B cell (primary cell): Measurements from ENCODE around the gene NPAS3. TPM values are rescaled to one million over a fixed set of nuclear protein-coding genes. Genes with fewer than 3 reads are reported as not detected.

Experiments used
- ATAC-seq: fragments of 200-7000 bp; cut with Tn5 transposase; one replicate; pipeline ENCODE4 v1.10.0; 2021; ENCODE audit warnings: low read depth, mild to moderate bottlenecking, moderate number of reproducible peaks, moderate library complexity
- CTCF ChIA-PET: fragments of 350-600 bp; sonication (Branson Sonifier 250); formaldehyde crosslinking; loops from one replicate; lab custom pipeline; 2021; ENCODE audit warnings: antibody characterized with exemption, inconsistent platforms; lab: Charles Lee
- POLR2A ChIA-PET: fragments of 350-600 bp; sonication (Branson Sonifier 250); formaldehyde crosslinking; loops from one replicate; lab custom pipeline; 2021; ENCODE audit warnings: antibody characterized with exemption; lab: Charles Lee
- DNase-seq: peaks from one replicate; pipeline ENCODE4 v3.0.0; 2013
- H2AFZ ChIP-seq: 2 replicates; pipeline ENCODE4 v1.6.1; 2012; ENCODE audit warnings: mild to moderate bottlenecking, low read depth, low read length; ENCODE audit not compliant: insufficient read depth, poor library complexity, severe bottlenecking
- H3K27ac ChIP-seq, 2 donors: 1 replicate in 1 of 2; 2 replicates in 1 of 2; pipeline ENCODE4 v1.5.1; 2012 to 2013; ENCODE audit warnings: low read length in 2 of 2, mild to moderate bottlenecking in 2 of 2, moderate library complexity in 1 of 2
- H3K27me3 ChIP-seq, 4 experiments: fragments of 200-600 bp in 1 of 4; sonication (generic) in 1 of 4; replicated peaks in 1 of 4; 1 replicate in 2 of 4; 2 replicates in 2 of 4; pipeline versions ENCODE4 v1.6.1 to v1.7.0; 2013 to 2016; ENCODE audit warnings: low read length in 3 of 4, mild to moderate bottlenecking in 2 of 4, mixed read lengths in 1 of 4, moderate library complexity in 1 of 4; ENCODE audit not compliant: insufficient read depth in 4 of 4, control insufficient read depth in 3 of 4; ENCODE audit errors: control extremely low read depth in 1 of 4
- H3K36me3 ChIP-seq, 2 experiments: replicated peaks in 1 of 2; 1 replicate in 1 of 2; 2 replicates in 1 of 2; pipeline versions ENCODE4 v1.6.1 to v1.7.1; 2013; ENCODE audit warnings: low read length in 1 of 2; ENCODE audit not compliant: insufficient read depth in 2 of 2, control insufficient read depth in 1 of 2; ENCODE audit errors: control extremely low read depth in 1 of 2, extremely low read depth in 1 of 2
- H3K4me1 ChIP-seq, 2 donors: fragments of 200-600 bp in 1 of 2; sonication (generic) in 1 of 2; 1 replicate in 1 of 2; 2 replicates in 1 of 2; pipeline versions ENCODE4 v1.5.1 to v1.6.1; 2013 to 2017; ENCODE audit warnings: low read length in 2 of 2; ENCODE audit not compliant: control insufficient read depth in 2 of 2, insufficient read depth in 2 of 2
- H3K4me2 ChIP-seq: replicated peaks from 2 replicates; pipeline ENCODE3; 2012; ENCODE audit warnings: mild to moderate bottlenecking, low read depth, low read length; ENCODE audit not compliant: poor library complexity, severe bottlenecking
- H3K4me3 ChIP-seq, 5 experiments: fragments of 200-600 bp in 1 of 5; sonication (generic) in 1 of 5; 1 replicate in 3 of 5; 2 replicates in 2 of 5; pipeline versions ENCODE4 v1.5.1 to v1.7.0; 2011 to 2016; ENCODE audit warnings: low read length in 4 of 5, mild to moderate bottlenecking in 4 of 5, low read depth in 2 of 5, control low read depth in 1 of 5, moderate library complexity in 1 of 5; ENCODE audit not compliant: insufficient read depth in 1 of 5; ENCODE audit errors: control extremely low read depth in 1 of 5, extremely low read depth in 1 of 5
- H3K79me2 ChIP-seq: fragments of 200-600 bp; sonication (generic); one replicate; pipeline ENCODE4 v1.6.0; 2016; ENCODE audit warnings: low read length; ENCODE audit not compliant: control insufficient read depth, insufficient read depth
- H3K9ac ChIP-seq: fragments of 200-600 bp; sonication (generic); 2 replicates; pipeline ENCODE4 v1.6.1; 2017; ENCODE audit warnings: mild to moderate bottlenecking, low read length, moderate library complexity
- H3K9me3 ChIP-seq, 3 donors: one replicate each; pipeline versions ENCODE4 v1.6.1 to v1.7.1; 2013; ENCODE audit warnings: low read length in 2 of 3; ENCODE audit not compliant: control insufficient read depth in 2 of 3, insufficient read depth in 1 of 3; ENCODE audit errors: control extremely low read depth in 1 of 3
- H4K20me1 ChIP-seq: 2 replicates; pipeline ENCODE4 v1.6.0; 2012; ENCODE audit warnings: mild to moderate bottlenecking, low read length; ENCODE audit not compliant: insufficient read depth, control insufficient read depth, poor library complexity, severe bottlenecking
- H3K27ac Mint-ChIP-seq: one replicate; pipeline ENCODE4 v1.8.0; 2021; ENCODE audit warnings: mixed read lengths
- H3K27me3 Mint-ChIP-seq: one replicate; pipeline ENCODE4 v1.8.0; 2021; ENCODE audit warnings: mixed read lengths
- H3K4me1 Mint-ChIP-seq: one replicate; pipeline ENCODE4 v1.8.0; 2021; ENCODE audit warnings: mixed read lengths
- H3K4me3 Mint-ChIP-seq: one replicate; pipeline ENCODE4 v1.8.0; 2021; ENCODE audit warnings: mixed read lengths
- H3K9me3 Mint-ChIP-seq: one replicate; pipeline ENCODE4 v1.8.0; 2022; ENCODE audit warnings: mixed read lengths; ENCODE audit not compliant: insufficient read depth
- EZH2 ChIP-seq: IDR thresholded peaks from 2 replicates; pipeline ENCODE4 v1.6.1; 2012; ENCODE audit warnings: borderline replicate concordance, low read depth, mild to moderate bottlenecking, moderate library complexity, low read length; ENCODE audit not compliant: insufficient read depth, poor library complexity, severe bottlenecking
- WGBS: methylation state at CpG from one replicate; pipeline ENCODE4 v1.1.5; 2013; ENCODE audit warnings: missing lambda C conversion rate; ENCODE audit not compliant: insufficient coverage; 5-methylcytosine and 5-hydroxymethylcytosine counted together
- intact Hi-C: fragments of 100-400 bp; cut with micrococcal nuclease; formaldehyde crosslinking; loops from one replicate; pipeline ENCODE4 v1.10.0; 2022
- polyA plus RNA-seq: library from polyadenylated mRNA; depleted of rRNA; stranded (reverse); fragments of >200 nt; gene quantifications from 2 replicates; pipeline ENCODE4 v1.2.3, GENCODE V29; 2012
- total RNA-seq, 2 donors: library from RNA; stranded (reverse); fragments of 120-200 nt in 1 of 2; gene quantifications; 1 replicate in 1 of 2; 2 replicates in 1 of 2; pipeline versions ENCODE4 v1.2.3 to v1.2.4, GENCODE V29; 2013 to 2022
- TF ChIP-seq, protein P1 (sequence below): fragments of 200-600 bp; IDR thresholded peaks from one replicate; pipeline ENCODE4 v1.8.0; 2022; ENCODE audit warnings: antibody characterized with exemption, mild to moderate bottlenecking

NPAS3 gene
- total and polyA plus RNA-seq, 2 donors (not counting 1 experiment from before 2014, with no cell fraction given) = not detected

- H2AFZ ChIP-seq = no peak overlapping the region
- WGBS = no CpG with 5 or more reads among the region's 2 CpGs
- ATAC-seq (no peak), DNase-seq (no peak)
- Mint-ChIP-seq H3K9me3 (no peaks in the 10 kb centered on the region), H3K4me1 (no peaks in the 10 kb centered on the region), H3K27ac (no peak overlapping the region), H3K27me3 (no peaks in the 10 kb centered on the region), H3K4me3 (no peak overlapping the region)
- H3K9ac ChIP-seq = no peak overlapping the region
- H3K9me3 ChIP-seq = no peaks in the 10 kb centered on the region
- no peaks in the 10 kb centered on the region for H3K4me1 ChIP-seq
- H4K20me1 ChIP-seq = no peaks in the 10 kb centered on the region
- no peak overlapping the region for H3K27ac ChIP-seq
- H3K4me2 ChIP-seq = no peak overlapping the region
- intact Hi-C loops = no loop called here
- H3K79me2 ChIP-seq = no peaks in the 10 kb centered on the region
- no peaks in the 10 kb centered on the region for H3K27me3 ChIP-seq
- ChIA-PET POLR2A (no interaction called here), CTCF (no interaction called here)
- no peaks in the 10 kb centered on the region for H3K36me3 ChIP-seq
- no peak overlapping the region for H3K4me3 ChIP-seq
- TF ChIP-seq, protein P1, sequence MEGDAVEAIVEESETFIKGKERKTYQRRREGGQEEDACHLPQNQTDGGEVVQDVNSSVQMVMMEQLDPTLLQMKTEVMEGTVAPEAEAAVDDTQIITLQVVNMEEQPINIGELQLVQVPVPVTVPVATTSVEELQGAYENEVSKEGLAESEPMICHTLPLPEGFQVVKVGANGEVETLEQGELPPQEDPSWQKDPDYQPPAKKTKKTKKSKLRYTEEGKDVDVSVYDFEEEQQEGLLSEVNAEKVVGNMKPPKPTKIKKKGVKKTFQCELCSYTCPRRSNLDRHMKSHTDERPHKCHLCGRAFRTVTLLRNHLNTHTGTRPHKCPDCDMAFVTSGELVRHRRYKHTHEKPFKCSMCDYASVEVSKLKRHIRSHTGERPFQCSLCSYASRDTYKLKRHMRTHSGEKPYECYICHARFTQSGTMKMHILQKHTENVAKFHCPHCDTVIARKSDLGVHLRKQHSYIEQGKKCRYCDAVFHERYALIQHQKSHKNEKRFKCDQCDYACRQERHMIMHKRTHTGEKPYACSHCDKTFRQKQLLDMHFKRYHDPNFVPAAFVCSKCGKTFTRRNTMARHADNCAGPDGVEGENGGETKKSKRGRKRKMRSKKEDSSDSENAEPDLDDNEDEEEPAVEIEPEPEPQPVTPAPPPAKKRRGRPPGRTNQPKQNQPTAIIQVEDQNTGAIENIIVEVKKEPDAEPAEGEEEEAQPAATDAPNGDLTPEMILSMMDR = no peak
- TF ChIP-seq EZH2 = no peak
These were observed 184.6 kb downstream of the NPAS3 start for GRCh38 chr14:33123281-33123680.

DNA sequence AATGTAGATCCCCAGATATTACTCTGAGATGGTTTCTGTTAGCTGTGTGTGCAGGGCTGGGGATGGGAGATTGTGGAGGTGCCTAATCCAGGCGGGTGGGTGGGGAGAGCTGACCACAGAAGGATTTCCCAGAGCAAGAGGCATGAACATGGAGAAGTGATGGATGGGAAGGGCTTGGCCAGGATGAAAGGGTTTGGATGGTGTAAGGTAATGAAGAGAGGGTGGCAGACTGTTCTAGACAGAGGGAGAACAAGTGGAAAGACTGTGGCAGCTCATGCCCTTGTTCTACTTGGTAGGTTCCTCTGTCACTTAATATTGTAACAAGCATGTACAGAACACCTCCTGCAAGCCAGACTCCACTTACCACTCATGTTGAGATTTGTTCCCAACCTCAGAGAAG, 187.8 kb downstream of the NPAS3 start:
- Histone ChIP-seq H3K9ac (no peak overlapping the region), H3K4me3 (no peak overlapping the region), H3K4me1 (no peaks in the 10 kb centered on the region), H3K36me3 (no peaks in the 10 kb centered on the region), H4K20me1 (no peaks in the 10 kb centered on the region), H3K79me2 (no peaks in the 10 kb centered on the region), H3K4me2 (no peak overlapping the region), H3K27ac (no peak overlapping the region), H2AFZ (no peak overlapping the region), H3K9me3 (no peaks in the 10 kb centered on the region), H3K27me3 (no peaks in the 10 kb centered on the region)
- no peak for DNase-seq
- ChIA-PET POLR2A (no interaction called here), CTCF (no interaction called here)
- TF ChIP-seq, protein P1 = no peak
- TF ChIP-seq EZH2 = no peak
- Mint-ChIP-seq H3K4me1 (no peaks in the 10 kb centered on the region), H3K9me3 (no peaks in the 10 kb centered on the region), H3K4me3 (no peak overlapping the region), H3K27me3 (no peaks in the 10 kb centered on the region), H3K27ac (no peak overlapping the region)
- ATAC-seq = no peak
- 100% methylated on average over 1 of the region's 1 CpG for WGBS
- intact Hi-C loops = no loop called here
